MG63 (cell line): ENCODE results near the gene MAPKAPK2. TPM values are rescaled to one million over a fixed set of nuclear protein-coding genes. Genes with fewer than 3 reads are reported as not detected.

Source experiments
- DNase-seq: peaks from one replicate; pipeline ENCODE4 v3.0.0-alpha.2; 2020
- H3K27me3 ChIP-seq: fragments of 250-450 bp; sonication (Bioruptor Pico); 2 replicates; pipeline ENCODE4 v1.5.1; 2020; ENCODE audit warnings: mild to moderate bottlenecking, moderate library complexity
- H3K36me3 ChIP-seq: fragments of 250-450 bp; sonication (Bioruptor Pico); 2 replicates; pipeline ENCODE4 v1.5.1; 2020; ENCODE audit warnings: mild to moderate bottlenecking, moderate library complexity
- H3K4me3 ChIP-seq: fragments of 250-450 bp; sonication (Bioruptor Pico); 2 replicates; pipeline ENCODE4 v1.5.1; 2020; ENCODE audit warnings: mild to moderate bottlenecking, moderate library complexity
- H3K9me3 ChIP-seq: fragments of 250-450 bp; sonication (Bioruptor Pico); 2 replicates; pipeline ENCODE4 v1.5.1; 2020; ENCODE audit warnings: mild to moderate bottlenecking, moderate library complexity
- total RNA-seq: library from RNA; depleted of rRNA; stranded (reverse); fragments of >200 nt; shearing (Covaris generic); gene quantifications from 2 replicates; pipeline ENCODE4 v1.2.3, GENCODE V29; 2014; ENCODE audit warnings: low replicate concordance; rRNA removed

Gene MAPKAPK2
- total RNA-seq, 1 experiment from 2014 or later: 32.3 TPM

DNA sequence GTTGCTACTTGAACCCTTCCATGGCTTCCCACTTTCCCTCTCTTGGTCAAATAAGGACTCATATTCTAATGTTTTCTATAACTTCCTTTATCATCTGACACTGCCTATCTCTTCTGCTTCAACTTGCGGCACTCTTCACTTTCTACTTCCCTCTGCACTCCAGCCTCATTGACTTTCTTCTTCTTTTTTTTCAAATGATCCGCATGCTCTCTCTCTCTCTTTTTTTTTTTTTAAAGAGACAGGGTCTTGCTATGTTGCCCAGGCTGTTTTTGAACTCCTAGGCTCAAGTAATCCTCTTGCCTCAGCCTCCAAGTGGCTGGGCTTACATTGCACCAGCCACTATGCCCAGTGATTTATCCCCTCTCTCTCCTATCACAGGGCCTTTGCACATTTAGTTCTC is 94.9 kb downstream of the MAPKAPK2 start:
- Histone ChIP-seq H3K27me3 (0 out of 2 replicates have a peak, but pooled peaks cover 2% of the 10 kb centered on the region), H3K9me3 (no peaks in the 10 kb centered on the region; the same call in 1 of the 2 replicates), H3K4me3 (no peak overlapping the region), H3K36me3 (no peaks in the 10 kb centered on the region)
- DNase-seq: no peak

GRCh38 chr1:206782448-206782847 is 97.7 kb downstream of the MAPKAPK2 start:
- Histone ChIP-seq H3K4me3 (no peak overlapping the region), H3K27me3 (no peaks in the 10 kb centered on the region), H3K36me3 (no peaks in the 10 kb centered on the region), H3K9me3 (no peaks in the 10 kb centered on the region; the same call in 1 of the 2 replicates)
- no peak for DNase-seq

DNA sequence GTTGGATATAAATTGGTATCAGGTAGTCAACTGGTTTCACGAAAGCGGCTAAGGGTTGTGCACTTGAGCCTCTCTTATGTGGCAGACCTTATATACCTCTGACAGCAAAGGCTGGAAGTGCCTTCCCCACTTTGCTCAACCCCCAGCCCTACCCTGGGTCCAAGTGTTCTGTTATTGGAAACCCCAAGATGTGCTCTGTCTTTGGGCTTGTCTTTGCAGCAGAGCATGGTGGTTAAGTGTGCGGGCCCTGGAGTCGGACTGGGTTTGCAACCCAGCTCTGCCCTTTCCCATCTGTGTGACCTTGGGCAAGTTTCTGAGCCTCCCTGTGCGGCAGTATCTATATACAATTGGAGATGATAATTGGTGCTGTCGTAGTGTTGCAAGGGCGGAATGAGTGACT is 98.8 kb downstream of the MAPKAPK2 start:
- H3K27me3 ChIP-seq: no peaks in the 10 kb centered on the region
- no peak for DNase-seq
- no peak overlapping the region for H3K4me3 ChIP-seq

More for the DNA sequence above, 98.8 kb downstream of the MAPKAPK2 start:
- no peaks in the 10 kb centered on the region; the same call in 1 of the 2 replicates for H3K9me3 ChIP-seq
- no peaks in the 10 kb centered on the region for H3K36me3 ChIP-seq

Other genes with a start within 250 kb of the MAPKAPK2 start
- 5.5 and 12.9 TPM in 2 replicates for gene IKBKE, start 214.4 kb upstream of the MAPKAPK2 start, total RNA-seq
- 0.12 and 1.3 TPM in 2 replicates for gene RASSF5, start 177.4 kb upstream of the MAPKAPK2 start, total RNA-seq
- 72.1 and 75.8 TPM in 2 replicates for gene EIF2D, start 72.4 kb upstream of the MAPKAPK2 start, total RNA-seq
- 19.3 and 20.2 TPM in 2 replicates for gene DYRK3, start 49.4 kb upstream of the MAPKAPK2 start, total RNA-seq
- not detected in 2 replicates for gene IL19, start 85.9 kb downstream of the MAPKAPK2 start, total RNA-seq
- gene IL10, start 87.6 kb downstream of the MAPKAPK2 start, total RNA-seq: not detected in 2 replicates
- gene IL20, start 180.7 kb downstream of the MAPKAPK2 start, total RNA-seq: not detected in 2 replicates
- gene IL24, start 212.5 kb downstream of the MAPKAPK2 start, total RNA-seq: not detected in 2 replicates
- gene FCMR, start 237.0 kb downstream of the MAPKAPK2 start, total RNA-seq: 0.36 TPM in 1 of 2 replicates, not detected in the other